IMR-90 (cell line): ENCODE data around the gene APOBEC3F. TPM values are rescaled to one million over a fixed set of nuclear protein-coding genes. Genes with fewer than 3 reads are reported as not detected.

Experiments
- ATAC-seq: fragments of 200-7000 bp; cut with Tn5 transposase; 2 replicates; pipeline ENCODE4 v1.9.1; 2020; ENCODE audit warnings: low read depth, mild to moderate bottlenecking, moderate library complexity
- BruUV-seq: library from RNA; stranded (reverse); fragments of 400-500 nt; replicated peaks from 2 replicates; lab custom pipeline; 2021; lab: Mats Ljungman, UMichigan
- CTCF ChIA-PET: fragments of 300-600 bp; formaldehyde crosslinking; extraction: SDS; loops from one replicate; lab custom pipeline; 2021; ENCODE audit warnings: antibody characterized with exemption; lab: Yijun Ruan, JAX
- POLR2A ChIA-PET: fragments of 300-600 bp; sonication (Branson Sonifier 250); formaldehyde crosslinking; loops from one replicate; lab custom pipeline; 2022; ENCODE audit warnings: antibody characterized with exemption; ENCODE audit not compliant: unreplicated experiment; lab: Charles Lee
- DNase-seq: peaks from one replicate; pipeline ENCODE4 v3.0.0; 2013
- H2AFZ ChIP-seq: replicated peaks from 2 replicates; pipeline ENCODE3; 2013; ENCODE audit warnings: low read length, mild to moderate bottlenecking; ENCODE audit not compliant: poor library complexity
- H2AK5ac ChIP-seq: 2 replicates; pipeline ENCODE4 v1.6.1; 2013; ENCODE audit warnings: low read depth, low read length, inconsistent platforms
- H2AK9ac ChIP-seq: replicated peaks from 2 replicates; pipeline ENCODE3; 2013; ENCODE audit warnings: mild to moderate bottlenecking, low read depth, low read length, moderate library complexity; ENCODE audit not compliant: poor library complexity
- H2BK120ac ChIP-seq: 2 replicates; pipeline ENCODE4 v1.6.1; 2013; ENCODE audit warnings: low read depth, low read length, inconsistent platforms
- H2BK15ac ChIP-seq: 3 replicates; pipeline ENCODE4 v1.6.1; 2013; ENCODE audit warnings: low read depth, low read length, inconsistent platforms
- H2BK20ac ChIP-seq: 2 replicates; pipeline ENCODE4 v1.6.1; 2013; ENCODE audit warnings: low read depth, mild to moderate bottlenecking, inconsistent platforms, low read length, moderate library complexity
- H2BK5ac ChIP-seq: 2 replicates; pipeline ENCODE4 v1.6.1; 2013; ENCODE audit warnings: mild to moderate bottlenecking, low read depth, low read length, inconsistent platforms; ENCODE audit not compliant: poor library complexity, severe bottlenecking
- H3K14ac ChIP-seq: replicated peaks from 2 replicates; pipeline ENCODE4 v1.6.1; 2013; ENCODE audit warnings: low read depth, low read length, inconsistent platforms
- H3K18ac ChIP-seq: 2 replicates; pipeline ENCODE4 v1.6.1; 2013; ENCODE audit warnings: low read depth, low read length, control low read depth
- H3K23ac ChIP-seq: 2 replicates; pipeline ENCODE4 v1.6.1; 2013; ENCODE audit warnings: low read depth, low read length, inconsistent platforms
- H3K27ac ChIP-seq: 2 replicates; pipeline ENCODE4 v1.5.1; 2013; ENCODE audit warnings: mild to moderate bottlenecking, control low read depth, low read length; ENCODE audit not compliant: insufficient read depth
- H3K27me3 ChIP-seq: 2 replicates; pipeline ENCODE4 v1.6.1; 2013; ENCODE audit warnings: low read length; ENCODE audit not compliant: control insufficient read depth, insufficient read depth
- H3K36me3 ChIP-seq: 2 replicates; pipeline ENCODE4 v1.6.1; 2013; ENCODE audit warnings: low read length, mixed read lengths; ENCODE audit not compliant: control insufficient read depth, insufficient read depth
- H3K4ac ChIP-seq: 2 replicates; pipeline ENCODE4 v1.6.1; 2013; ENCODE audit warnings: low read depth, low read length, inconsistent platforms
- H3K4me1 ChIP-seq: 2 replicates; pipeline ENCODE4 v1.6.1; 2013; ENCODE audit warnings: low read length, mixed read lengths; ENCODE audit not compliant: control insufficient read depth, insufficient read depth
- H3K4me2 ChIP-seq: 2 replicates; pipeline ENCODE4 v1.6.1; 2013; ENCODE audit warnings: low read depth, mild to moderate bottlenecking, control low read depth, low read length, moderate library complexity
- H3K4me3 ChIP-seq: 2 replicates; pipeline ENCODE4 v1.5.1; 2013; ENCODE audit warnings: low read depth, mild to moderate bottlenecking, control low read depth, low read length, moderate library complexity; ENCODE audit not compliant: insufficient read depth
- H3K56ac ChIP-seq: 2 replicates; pipeline ENCODE4 v1.6.1; 2013; ENCODE audit warnings: low read length, inconsistent platforms; ENCODE audit not compliant: insufficient read depth; ENCODE audit errors: extremely low read depth
- H3K79me1 ChIP-seq, 2 experiments: 2 replicates each; pipeline ENCODE4 v1.6.1; 2013; ENCODE audit warnings: low read length in 2 of 2, inconsistent platforms in 1 of 2, low read depth in 1 of 2
- H3K9ac ChIP-seq: 2 replicates; pipeline ENCODE4 v1.6.1; 2013; ENCODE audit warnings: low read depth, low read length, control low read depth
- H3K9me1 ChIP-seq: 2 replicates; pipeline ENCODE4 v1.6.1; 2013; ENCODE audit warnings: low read length, inconsistent platforms; ENCODE audit not compliant: insufficient read depth
- H3K9me3 ChIP-seq: 2 replicates; pipeline ENCODE4 v1.6.1; 2013; ENCODE audit warnings: low read length; ENCODE audit not compliant: control insufficient read depth, insufficient read depth
- H4K20me1 ChIP-seq: 2 replicates; pipeline ENCODE4 v1.6.1; 2013; ENCODE audit warnings: low read length, inconsistent platforms; ENCODE audit not compliant: insufficient read depth
- H4K5ac ChIP-seq: 2 replicates; pipeline ENCODE4 v1.6.1; 2013; ENCODE audit warnings: mild to moderate bottlenecking, low read depth, low read length, control low read depth
- H4K8ac ChIP-seq, 2 experiments: 2 replicates each; pipeline ENCODE4 v1.6.1; 2013; ENCODE audit warnings: low read depth in 2 of 2, low read length in 2 of 2, control low read depth in 1 of 2, inconsistent platforms in 1 of 2
- H4K91ac ChIP-seq: 2 replicates; pipeline ENCODE4 v1.6.1; 2013; ENCODE audit warnings: low read depth, low read length, inconsistent platforms; ENCODE audit not compliant: insufficient read depth
- BHLHE40 ChIP-seq: fragments of 150-350 bp; IDR thresholded peaks from 2 replicates; pipeline ENCODE4 v1.6.1; 2016; ENCODE audit warnings: mild to moderate bottlenecking, low read depth, low read length
- WGBS, 2 experiments: methylation state at CpG; one replicate each; pipeline versions ENCODE4 v1.1.5 to v1.1.7; 2013; ENCODE audit warnings: missing lambda C conversion rate in 2 of 2; ENCODE audit not compliant: insufficient read length in 1 of 2; ENCODE audit errors: extremely low coverage in 2 of 2; 5-methylcytosine and 5-hydroxymethylcytosine counted together
- dilution Hi-C: fragments of 300-500 bp; cut with HindIII; formaldehyde crosslinking; loops from one replicate; pipeline ENCODE4 v1.14.3; 2018; ENCODE audit warnings: low sequenced_read_pairs; ENCODE audit not compliant: unreplicated experiment
- in situ Hi-C: fragments of 300-500 bp; cut with MboI; formaldehyde crosslinking; loops from 3 replicates; pipeline ENCODE4 v1.14.3; 2019; ENCODE audit warnings: low sequenced_read_pairs, inconsistent platforms, mixed read lengths
- intact Hi-C: fragments of 100-400 bp; cut with micrococcal nuclease; formaldehyde crosslinking; loops from 2 replicates; pipeline ENCODE4 v1.10.0; 2022
- polyA plus RNA-seq, 3 experiments: library from polyadenylated mRNA; depleted of rRNA; stranded (reverse); fragments of >200 nt; gene quantifications; 2 replicates each; pipeline ENCODE4 v1.2.3, GENCODE V29; 2012; ENCODE audit warnings: low replicate concordance in 1 of 3
- total RNA-seq: library from RNA; depleted of rRNA; stranded (reverse); fragments of >200 nt; gene quantifications from 2 replicates; pipeline ENCODE4 v1.2.3, GENCODE V29; 2012

APOBEC3F gene
- total and polyA plus RNA-seq, 2 of the 4 experiments (the other 2 are of a cell fraction): 3.4 to 8.3 TPM

DNA sequence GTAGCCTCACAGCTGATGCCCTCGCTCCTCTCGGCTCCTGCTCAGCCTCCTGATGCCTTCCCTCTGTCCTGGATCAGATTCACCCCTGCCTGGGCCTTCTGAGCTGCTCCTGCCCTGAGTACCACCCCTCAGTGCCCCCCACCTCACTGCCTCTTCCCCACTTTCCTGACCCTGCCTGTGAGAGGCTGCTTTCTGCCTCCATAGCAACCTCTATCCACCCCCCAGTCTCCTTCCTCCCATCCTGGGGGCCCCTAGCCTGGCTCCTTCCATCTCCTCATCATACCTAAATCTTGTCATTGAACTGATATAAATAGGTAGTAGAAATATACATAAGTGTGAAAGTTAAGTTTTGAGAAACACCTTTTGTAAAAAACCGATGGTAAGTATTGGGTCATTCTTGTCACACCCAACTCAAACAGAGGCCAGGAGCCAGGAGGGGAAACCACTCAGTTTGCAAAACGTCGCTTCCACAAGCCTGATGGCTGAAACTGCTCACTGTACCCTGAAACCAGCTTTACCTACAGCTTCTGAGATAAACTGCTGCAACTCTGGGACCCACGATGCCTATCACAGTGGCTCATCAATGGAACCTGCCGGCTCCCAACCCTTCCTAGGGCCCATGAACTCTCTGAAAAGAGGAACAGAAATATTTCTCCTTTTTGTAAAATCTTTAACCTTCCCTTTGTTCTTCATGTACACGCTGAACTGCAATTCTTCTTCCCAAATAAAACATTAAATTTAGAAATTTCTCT, 51.6 kb downstream of the APOBEC3F start:
- ATAC-seq (no peak), DNase-seq (no peak)
- Histone ChIP-seq H3K79me1 (no peaks in the 10 kb centered on the region), H3K18ac (no peak overlapping the region), H4K8ac (no peak overlapping the region), H4K20me1 (no peaks in the 10 kb centered on the region), H3K27me3 (peaks cover 40% of the 10 kb centered on the region), H2AK9ac (no peak overlapping the region), H2AFZ (no peak overlapping the region), H3K23ac (no peak overlapping the region), H3K9me3 (no peaks in the 10 kb centered on the region), H2BK20ac (no peak overlapping the region), H3K14ac (no peak overlapping the region), H3K9ac (no peak overlapping the region), H4K5ac (no peak overlapping the region), H3K4me3 (no peak overlapping the region), H4K91ac (no peak overlapping the region), H2BK15ac (no peak overlapping the region), H2BK120ac (no peak overlapping the region), H3K36me3 (no peaks in the 10 kb centered on the region), H3K4ac (no peak overlapping the region), H3K9me1 (no peaks in the 10 kb centered on the region), H3K56ac (no peak overlapping the region), H3K4me1 (peaks cover 5% of the 10 kb centered on the region), H3K27ac (no peak overlapping the region), H2BK5ac (no peak overlapping the region), H2AK5ac (no peak overlapping the region), H3K4me2 (no peak overlapping the region)
- BruUV-seq: no TSS peak
- 44% methylated on average over 4 of the region's 8 CpGs; no CpG with 5 or more reads in 1 of the 2 experiments for WGBS, 2 experiments
- intact Hi-C loops: no loop called here
- ChIA-PET POLR2A (no interaction called here), CTCF (no interaction called here)
- TF ChIP-seq BHLHE40: no peak
- in situ Hi-C loops: no loop called here
- dilution Hi-C loops: no loop called here
